GM18526 (cell line): ENCODE data around the gene SYT1.

ENCODE experiments used
- POLR2A ChIP-seq: IDR thresholded peaks from 3 replicates; pipeline ENCODE4 v1.6.1; 2011; ENCODE audit not compliant: insufficient read length; ENCODE audit errors: extremely low read depth

Gene SYT1

GRCh38 chr12:78886719-78887407, 22.3 kb downstream of the SYT1 start:
- no peak for TF ChIP-seq POLR2A

- TF ChIP-seq POLR2A = no peak
Measured at GRCh38 chr12:78887444-78887843, 22.9 kb downstream of the SYT1 start.

DNA sequence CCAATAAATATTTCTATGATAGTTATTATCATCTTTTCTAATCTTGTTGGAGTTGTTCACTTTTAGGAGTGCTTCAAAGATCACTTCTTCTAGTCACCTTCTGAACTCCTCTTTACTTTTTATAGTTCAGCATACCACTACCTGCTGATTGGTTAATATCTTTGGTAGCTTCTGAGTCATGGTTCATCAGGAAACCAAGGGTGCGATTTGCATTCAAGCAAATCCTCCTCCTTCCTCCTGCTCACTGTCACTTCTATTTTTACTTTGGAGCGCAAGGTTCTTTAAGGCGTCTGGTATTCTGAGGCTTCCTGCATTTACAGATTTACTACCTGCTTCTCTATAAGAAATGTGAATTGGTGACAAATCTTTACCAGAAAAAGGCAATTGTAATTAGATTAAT, 24.0 kb downstream of the SYT1 start:
- TF ChIP-seq POLR2A = no peak

- no peak for TF ChIP-seq POLR2A
Measured at GRCh38 chr12:78891646-78892353, 27.2 kb downstream of the SYT1 start.

DNA sequence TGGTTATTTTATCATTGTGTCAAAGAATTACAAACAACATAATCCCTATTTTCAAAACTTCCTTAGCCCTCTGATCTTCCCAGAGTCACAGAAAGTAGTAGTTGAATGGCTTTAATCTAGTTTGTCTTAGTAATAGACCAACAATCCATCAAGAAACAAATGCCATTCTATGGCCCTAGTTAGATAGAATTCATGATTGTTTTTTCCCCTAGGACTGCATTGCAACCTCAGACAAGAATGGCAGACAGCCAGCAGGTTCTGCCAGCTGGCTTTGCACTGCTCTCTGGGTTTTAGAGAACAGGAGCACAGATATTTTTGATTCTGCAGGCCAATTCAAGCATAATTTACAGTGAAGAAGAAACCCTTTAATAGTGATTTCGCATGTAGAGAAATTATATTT, 33.8 kb downstream of the SYT1 start:
- no peak for TF ChIP-seq POLR2A

- TF ChIP-seq POLR2A = no peak
Measured at GRCh38 chr12:78914859-78915331, 50.3 kb downstream of the SYT1 start.

DNA sequence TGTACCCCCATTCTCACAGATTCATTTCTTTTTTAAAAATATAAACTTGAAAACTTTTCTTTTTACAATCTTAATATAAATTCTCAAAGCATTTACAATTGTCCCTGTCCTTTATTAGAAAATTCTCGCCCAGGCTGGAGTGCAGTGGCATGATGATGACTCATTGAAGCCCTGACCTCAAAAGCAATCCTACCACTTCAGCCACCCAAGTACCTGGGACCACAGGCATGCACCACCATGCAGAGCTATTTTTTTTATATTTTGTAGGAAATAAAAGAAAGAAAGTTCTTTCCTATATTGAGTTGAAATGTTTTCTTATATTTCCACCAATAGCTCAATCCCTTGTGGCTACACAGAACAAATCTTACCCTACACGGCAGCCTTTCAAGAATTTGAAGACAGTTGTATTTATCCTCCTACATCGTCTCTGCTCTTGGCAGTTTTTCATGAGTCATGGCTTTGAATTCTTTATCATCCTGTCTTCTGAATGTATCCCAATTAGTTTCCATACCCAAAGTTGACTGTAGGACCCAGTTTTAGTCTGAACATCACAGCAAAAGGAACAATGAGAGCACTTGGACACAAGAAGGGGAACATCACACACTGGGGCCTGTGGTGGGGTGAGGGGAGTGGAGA, 52.4 kb downstream of the SYT1 start:
- TF ChIP-seq POLR2A = no peak

GRCh38 chr12:78917513-78917912, 52.9 kb downstream of the SYT1 start:
- no peak for TF ChIP-seq POLR2A

DNA sequence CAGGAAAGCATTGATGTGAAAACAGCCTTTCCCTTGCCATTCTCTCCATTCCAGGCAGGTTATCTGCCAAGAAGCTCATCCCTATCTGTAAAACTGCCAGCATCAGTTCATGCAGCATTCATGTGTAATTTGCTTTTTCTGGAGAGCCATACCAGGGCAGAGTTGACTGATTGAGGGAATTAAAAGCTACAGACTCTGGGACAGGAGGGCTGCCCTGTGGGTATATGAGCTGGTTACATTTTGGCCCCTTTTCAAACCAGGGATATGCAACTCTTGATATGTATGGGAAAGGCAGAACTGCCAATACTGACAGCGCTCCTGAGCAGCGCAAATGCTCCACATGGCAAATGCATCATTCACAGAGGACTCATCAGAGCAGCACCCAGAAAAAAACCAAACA, 53.7 kb downstream of the SYT1 start:
- no peak for TF ChIP-seq POLR2A

- TF ChIP-seq POLR2A = no peak
Measured at GRCh38 chr12:78928200-78929074, 63.9 kb downstream of the SYT1 start.

- TF ChIP-seq POLR2A = no peak
Measured at GRCh38 chr12:78929075-78929418, 64.5 kb downstream of the SYT1 start.

DNA sequence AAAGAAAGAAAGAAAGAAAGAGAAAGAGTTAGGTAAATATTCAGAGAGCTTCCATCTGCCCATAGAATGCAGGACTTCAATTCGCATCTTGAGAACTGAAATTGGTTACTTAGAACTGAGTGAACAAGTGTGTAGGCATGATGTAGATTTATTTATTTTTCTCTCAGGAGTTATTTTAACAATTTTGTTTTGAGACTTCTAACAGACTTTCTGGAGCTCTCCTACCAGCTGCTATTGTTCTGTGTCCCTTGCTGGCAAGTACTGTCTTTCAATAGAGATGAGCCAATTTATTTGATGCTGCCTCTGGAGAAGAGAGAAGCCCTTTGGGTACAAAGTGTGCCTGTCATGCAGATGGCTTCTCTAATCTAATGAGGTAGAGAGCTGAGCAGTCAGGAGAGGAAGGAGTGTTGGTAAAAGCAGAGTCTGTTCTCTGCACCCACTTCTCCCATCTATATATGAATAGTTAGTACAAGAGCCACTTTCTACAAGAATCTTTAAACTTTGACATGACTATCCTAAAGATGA, 67.0 kb downstream of the SYT1 start:
- TF ChIP-seq POLR2A = no peak

- no peak for TF ChIP-seq POLR2A
Measured at GRCh38 chr12:78933014-78933413, 68.4 kb downstream of the SYT1 start.

DNA sequence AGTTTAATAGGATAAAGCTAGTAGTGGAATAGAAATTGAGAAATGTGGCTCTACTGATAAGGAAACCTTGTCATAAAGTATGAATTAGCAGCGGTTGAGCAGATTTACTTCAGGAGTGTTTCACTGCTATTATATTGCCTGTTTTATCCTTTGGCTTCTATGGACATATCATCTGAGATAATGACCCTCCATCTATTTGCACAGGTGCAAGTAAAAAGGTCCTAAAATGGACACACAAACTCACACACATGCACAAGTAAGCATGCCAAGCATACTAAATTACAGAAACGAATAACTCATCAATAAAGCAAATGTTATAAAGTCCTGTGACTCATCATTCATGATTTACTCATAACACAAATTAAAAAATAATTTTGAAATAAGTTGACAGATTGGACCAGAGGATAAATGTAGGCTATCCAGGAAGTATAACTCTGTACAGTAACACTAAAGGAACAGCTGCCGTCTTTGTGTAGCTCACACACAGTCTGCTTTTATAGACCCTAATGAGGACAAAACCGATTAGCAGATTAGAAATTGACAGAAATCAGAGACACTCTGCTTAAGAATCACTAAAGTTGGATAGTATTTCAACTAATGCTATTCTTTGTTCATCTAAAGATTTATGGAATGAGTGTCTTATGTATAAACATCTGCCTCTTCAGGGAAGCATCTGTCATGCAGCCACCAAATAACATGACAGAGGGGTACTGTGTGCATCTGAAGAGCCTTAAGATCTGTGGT, 73.9 kb downstream of the SYT1 start:
- TF ChIP-seq POLR2A = no peak
